Colonic mucosa (tissue), 4 donors: ENCODE data around the gene REEP3. TPM values are rescaled to one million over a fixed set of nuclear protein-coding genes. Genes with fewer than 3 reads are reported as not detected.

Experiments used
- DNase-seq: peaks from one replicate; pipeline ENCODE4 v3.0.0-alpha.2; 2020
- H3K27ac ChIP-seq: fragments of 200-600 bp; one replicate; pipeline ENCODE4 v1.8.0; 2021
- H3K27me3 ChIP-seq: fragments of 200-600 bp; one replicate; pipeline ENCODE4 v1.8.0; 2021
- H3K36me3 ChIP-seq: fragments of 200-600 bp; one replicate; pipeline ENCODE4 v1.8.0; 2021
- H3K4me1 ChIP-seq: fragments of 200-600 bp; one replicate; pipeline ENCODE4 v1.8.0; 2021; ENCODE audit warnings: mild to moderate bottlenecking
- H3K4me3 ChIP-seq: fragments of 200-600 bp; one replicate; pipeline ENCODE4 v1.8.0; 2021
- H3K9ac ChIP-seq, 2 donors: one replicate each; pipeline ENCODE4 v1.7.0; 2013; ENCODE audit warnings: control low read depth in 2 of 2, low read depth in 2 of 2, low read length in 2 of 2
- H3K9me3 ChIP-seq: fragments of 200-600 bp; one replicate; pipeline ENCODE4 v1.8.0; 2021
- intact Hi-C: fragments of 100-400 bp; cut with DNase I; formaldehyde crosslinking; loops from one replicate; pipeline ENCODE4 v1.14.1; 2022
- total RNA-seq, 2 donors: library from RNA; stranded (reverse); fragmentation: NEBNext Ultra II Directional in 1 of 2; extraction: Animal tissue kit (Norgen Biotek cat#: 25700) in 1 of 2; gene quantifications; one replicate each; pipeline ENCODE4 v1.2.1, GENCODE V29; 2021
- TF ChIP-seq, protein P1 (sequence below): fragments of 200-600 bp; IDR thresholded peaks from one replicate; pipeline ENCODE4 v1.8.0; 2022; ENCODE audit warnings: antibody characterized with exemption, mild to moderate bottlenecking
- donor health status: healthy.
- donor health status: DM: no; HTN: no; CAD: no.
- donor health status: DM: no; HTN: no; CAD: no.

Gene REEP3
- total RNA-seq, 2 donors from 2014 or later, result 33.1 to 66.0 TPM

DNA sequence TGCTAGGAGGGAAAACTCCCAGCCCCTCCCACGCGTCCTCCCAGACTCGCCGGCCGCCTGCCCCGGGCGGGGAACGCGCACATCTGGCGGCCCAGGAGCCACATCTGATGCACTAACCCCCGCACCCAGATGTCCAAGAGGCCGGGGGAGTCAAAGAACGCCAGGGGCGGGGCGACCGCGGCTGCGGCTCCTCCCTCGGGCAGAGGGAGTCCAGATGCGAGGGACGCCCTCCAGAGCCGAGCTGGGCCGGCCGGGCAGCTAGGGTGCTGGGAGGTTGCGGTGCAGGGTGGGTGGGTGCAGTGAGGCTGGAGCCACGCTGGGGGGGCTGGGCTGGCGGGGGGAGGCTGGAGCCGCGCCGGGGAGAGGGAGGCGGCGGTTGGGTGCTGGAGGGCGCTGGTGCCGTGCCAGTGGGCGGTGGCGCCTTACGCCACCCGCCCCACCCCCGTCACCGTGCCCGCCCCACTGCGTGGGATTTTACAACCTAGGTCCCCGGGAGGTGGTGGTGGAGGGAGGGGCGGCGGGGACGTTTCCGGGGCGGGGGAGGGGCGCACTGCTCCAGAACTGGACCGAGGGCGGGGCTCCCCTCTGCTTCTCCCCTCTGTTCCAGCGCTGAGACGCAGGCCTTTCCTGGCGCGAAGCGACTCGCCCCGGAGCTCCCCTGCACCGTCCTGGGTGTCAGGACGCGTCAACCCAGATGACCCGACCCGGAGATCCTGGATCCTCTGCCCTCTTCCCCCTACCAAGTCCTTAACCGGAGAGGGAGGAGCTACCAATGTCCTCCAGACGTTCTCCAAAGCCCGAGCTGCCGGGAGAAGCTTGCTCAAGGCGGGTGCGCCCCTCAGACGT lies 109.1 kb downstream of the REEP3 start:
- intact Hi-C loops, result loop anchor here (5.0 to 10.0 kb wide), 2 partner anchors 87 to 416 kb away; no protein-coding TSS in a partner anchor
- peak overlapping the region; percentile 72 to 84 for H3K9ac ChIP-seq
- peak; percentile 90 for DNase-seq
- H3K4me1 ChIP-seq, result no peaks in the 10 kb centered on the region
- H3K36me3 ChIP-seq, result no peaks in the 10 kb centered on the region
- peak overlapping the region; percentile 53 for H3K4me3 ChIP-seq
- H3K27ac ChIP-seq, result peak overlapping the region; percentile 97
- H3K27me3 ChIP-seq, result no peaks in the 10 kb centered on the region
- TF ChIP-seq, protein P1, sequence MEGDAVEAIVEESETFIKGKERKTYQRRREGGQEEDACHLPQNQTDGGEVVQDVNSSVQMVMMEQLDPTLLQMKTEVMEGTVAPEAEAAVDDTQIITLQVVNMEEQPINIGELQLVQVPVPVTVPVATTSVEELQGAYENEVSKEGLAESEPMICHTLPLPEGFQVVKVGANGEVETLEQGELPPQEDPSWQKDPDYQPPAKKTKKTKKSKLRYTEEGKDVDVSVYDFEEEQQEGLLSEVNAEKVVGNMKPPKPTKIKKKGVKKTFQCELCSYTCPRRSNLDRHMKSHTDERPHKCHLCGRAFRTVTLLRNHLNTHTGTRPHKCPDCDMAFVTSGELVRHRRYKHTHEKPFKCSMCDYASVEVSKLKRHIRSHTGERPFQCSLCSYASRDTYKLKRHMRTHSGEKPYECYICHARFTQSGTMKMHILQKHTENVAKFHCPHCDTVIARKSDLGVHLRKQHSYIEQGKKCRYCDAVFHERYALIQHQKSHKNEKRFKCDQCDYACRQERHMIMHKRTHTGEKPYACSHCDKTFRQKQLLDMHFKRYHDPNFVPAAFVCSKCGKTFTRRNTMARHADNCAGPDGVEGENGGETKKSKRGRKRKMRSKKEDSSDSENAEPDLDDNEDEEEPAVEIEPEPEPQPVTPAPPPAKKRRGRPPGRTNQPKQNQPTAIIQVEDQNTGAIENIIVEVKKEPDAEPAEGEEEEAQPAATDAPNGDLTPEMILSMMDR, result no peak
- no peaks in the 10 kb centered on the region for H3K9me3 ChIP-seq

DNA sequence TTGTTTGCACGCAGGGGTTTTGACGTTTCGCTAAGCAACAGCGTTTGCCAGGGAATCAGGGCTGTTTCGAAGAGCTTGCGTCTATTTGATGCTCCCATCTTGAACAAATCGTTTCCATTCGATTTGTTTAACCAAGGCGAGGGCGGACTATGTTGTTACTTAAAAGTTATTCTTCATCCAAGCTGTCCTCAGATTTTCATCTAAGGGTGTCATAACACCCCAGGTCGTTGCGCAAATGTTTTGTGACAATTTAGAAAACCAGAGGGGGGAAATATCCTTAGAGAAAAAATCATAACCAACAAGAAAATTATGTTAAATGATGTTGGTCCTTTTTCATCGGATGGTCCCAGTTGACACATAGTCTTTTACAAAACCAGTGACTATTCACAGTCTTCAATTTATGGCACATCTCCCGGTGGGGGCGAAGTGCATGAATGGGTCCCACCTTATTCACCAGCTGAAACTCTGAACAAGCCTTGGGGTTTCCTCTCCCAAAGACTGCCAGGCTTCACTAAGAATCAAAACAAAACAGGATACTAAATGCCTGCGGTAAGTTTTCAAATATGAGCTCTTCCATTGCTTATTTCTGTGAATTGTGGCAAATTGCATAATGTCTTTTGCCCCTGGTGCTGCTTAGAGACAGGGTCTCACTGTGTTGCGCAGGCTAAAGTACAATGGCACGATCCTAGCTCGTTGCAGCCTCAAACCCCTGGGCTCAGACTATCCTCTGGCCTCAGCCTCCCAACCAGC lies 109.9 kb downstream of the REEP3 start:
- intact Hi-C loops, result loop anchor here (5.0 to 10.0 kb wide), 2 partner anchors 86 to 416 kb away; no protein-coding TSS in a partner anchor
- H3K4me1 ChIP-seq, result no peaks in the 10 kb centered on the region
- DNase-seq, result no peak
- H3K27me3 ChIP-seq, result no peaks in the 10 kb centered on the region
- H3K9ac ChIP-seq, result peak overlapping the region; percentile 57 to 84
- H3K27ac ChIP-seq, result peak overlapping the region; percentile 97
- no peaks in the 10 kb centered on the region for H3K36me3 ChIP-seq
- H3K4me3 ChIP-seq, result peak overlapping the region; percentile 53
- H3K9me3 ChIP-seq, result no peaks in the 10 kb centered on the region
- TF ChIP-seq, protein P1, result no peak

DNA sequence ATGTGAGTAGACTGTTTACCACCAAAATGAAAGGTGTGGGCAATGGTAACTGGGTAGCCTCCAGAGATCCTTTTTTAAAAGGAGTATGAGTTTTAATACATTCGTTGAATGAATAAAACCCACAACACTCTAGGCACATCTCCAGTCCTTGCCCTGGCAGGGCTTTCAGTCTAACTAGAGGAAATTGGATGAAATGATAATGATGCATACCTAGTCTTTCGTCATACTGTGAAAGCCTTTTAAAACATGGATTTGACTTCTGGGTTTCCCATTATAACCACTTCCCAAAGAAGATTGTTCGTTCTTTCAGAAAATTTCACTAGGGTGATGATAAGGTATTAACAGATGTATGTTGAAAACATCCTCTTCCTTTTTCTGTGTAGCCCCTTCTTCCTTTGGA lies 110.8 kb downstream of the REEP3 start:
- no peak overlapping the region for H3K9ac ChIP-seq
- TF ChIP-seq, protein P1, result no peak
- no peaks in the 10 kb centered on the region for H3K36me3 ChIP-seq
- H3K9me3 ChIP-seq, result no peaks in the 10 kb centered on the region
- intact Hi-C loops, result loop anchor here (5.0 to 10.0 kb wide), 2 partner anchors 85 to 417 kb away; no protein-coding TSS in a partner anchor
- H3K27me3 ChIP-seq, result no peaks in the 10 kb centered on the region
- H3K4me3 ChIP-seq, result no peak overlapping the region
- H3K27ac ChIP-seq, result no peak overlapping the region
- DNase-seq, result no peak
- no peaks in the 10 kb centered on the region for H3K4me1 ChIP-seq

DNA sequence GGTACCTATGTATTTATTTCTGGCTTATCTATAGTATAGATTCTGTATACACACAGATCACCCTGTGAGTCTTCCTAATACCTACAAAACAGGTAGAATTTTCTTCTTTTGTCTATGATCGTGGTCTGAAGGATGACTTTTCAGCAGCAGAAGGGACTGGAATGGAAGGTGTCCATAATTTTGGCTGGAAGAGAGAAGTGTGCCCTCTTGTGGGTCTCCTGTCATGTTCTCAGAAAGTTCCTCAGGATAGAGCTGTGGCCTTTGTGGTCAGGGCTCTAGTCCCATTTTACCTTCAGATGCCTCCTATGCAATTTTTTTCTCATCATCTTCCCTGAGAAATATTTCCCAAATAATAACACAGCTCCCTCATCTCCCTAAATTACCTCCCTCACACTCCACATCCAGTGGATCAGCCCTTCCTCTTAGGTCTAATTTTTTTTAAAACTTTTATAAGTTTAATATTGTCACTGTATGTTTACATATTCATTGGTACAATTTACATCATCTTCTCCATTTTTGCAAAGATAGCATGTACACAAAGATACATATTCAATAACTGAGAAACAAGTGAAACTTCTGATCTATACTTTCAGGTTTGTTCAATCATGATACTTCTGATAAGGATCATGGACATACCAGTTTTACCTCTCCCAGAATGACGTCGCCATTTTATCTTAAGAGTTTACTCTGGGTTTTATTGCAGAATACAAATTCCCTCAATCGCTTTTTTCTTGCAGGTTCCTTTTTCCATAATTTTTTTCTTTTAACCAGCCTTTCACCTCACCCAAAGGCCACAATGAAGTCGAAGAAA lies 112.7 kb downstream of the REEP3 start:
- H3K4me1 ChIP-seq, result no peaks in the 10 kb centered on the region
- no peaks in the 10 kb centered on the region for H3K36me3 ChIP-seq
- H3K27me3 ChIP-seq, result no peaks in the 10 kb centered on the region
- no peak overlapping the region for H3K4me3 ChIP-seq
- H3K9ac ChIP-seq, result no peak overlapping the region
- no peak for DNase-seq
- intact Hi-C loops, result loop anchor here (5.0 to 10.0 kb wide), 2 partner anchors 83 to 419 kb away; no protein-coding TSS in a partner anchor
- no peaks in the 10 kb centered on the region for H3K9me3 ChIP-seq
- TF ChIP-seq, protein P1, result peak; percentile 20
- H3K27ac ChIP-seq, result no peak overlapping the region
